GM18909 (cell line): Measurements from ENCODE around the gene PEAK3.

Source experiments
- ATAC-seq: cut with Tn5 transposase; IDR thresholded peaks from one replicate; pipeline ENCODE4 v1.9.1; 2021; ENCODE audit warnings: mild to moderate bottlenecking; ENCODE audit not compliant: unreplicated experiment, poor library complexity

The PEAK3 gene

GRCh38 chr19:2228157-2229030 is 53.6 kb downstream of the PEAK3 start:
- no peak for ATAC-seq

- no peak for ATAC-seq
Observed at GRCh38 chr19:2227415-2228156, 54.4 kb downstream of the PEAK3 start.

GRCh38 chr19:2226840-2227360 is 55.1 kb downstream of the PEAK3 start:
- no peak for ATAC-seq

DNA sequence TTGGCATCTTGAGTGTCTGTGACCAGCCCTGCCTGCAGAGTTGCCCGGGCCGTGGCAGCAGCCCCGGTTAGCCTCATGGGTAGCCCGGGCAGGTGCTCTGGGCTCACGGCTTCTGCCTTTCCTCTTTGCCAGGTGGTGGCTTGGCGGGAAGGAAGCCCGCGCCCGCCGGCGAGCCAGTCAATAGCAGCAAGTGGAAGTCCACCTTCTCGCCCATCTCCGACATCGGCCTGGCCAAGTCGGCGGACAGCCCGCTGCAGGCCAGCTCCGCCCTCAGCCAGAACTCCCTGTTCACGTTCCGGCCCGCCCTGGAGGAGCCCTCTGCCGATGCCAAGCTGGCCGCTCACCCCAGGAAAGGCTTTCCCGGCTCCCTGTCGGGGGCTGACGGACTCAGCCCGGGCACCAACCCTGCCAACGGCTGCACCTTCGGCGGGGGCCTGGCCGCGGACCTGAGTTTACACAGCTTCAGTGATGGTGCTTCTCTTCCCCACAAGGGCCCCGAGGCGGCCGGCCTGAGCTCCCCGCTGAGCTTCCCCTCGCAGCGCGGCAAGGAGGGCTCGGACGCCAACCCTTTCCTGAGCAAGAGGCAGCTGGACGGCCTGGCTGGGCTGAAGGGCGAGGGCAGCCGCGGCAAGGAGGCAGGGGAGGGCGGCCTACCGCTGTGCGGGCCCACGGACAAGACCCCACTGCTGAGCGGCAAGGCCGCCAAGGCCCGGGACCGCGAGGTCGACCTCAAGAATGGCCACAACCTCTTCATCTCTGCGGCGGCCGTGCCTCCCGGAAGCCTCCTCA is 55.7 kb downstream of the PEAK3 start:
- no peak for ATAC-seq

DNA sequence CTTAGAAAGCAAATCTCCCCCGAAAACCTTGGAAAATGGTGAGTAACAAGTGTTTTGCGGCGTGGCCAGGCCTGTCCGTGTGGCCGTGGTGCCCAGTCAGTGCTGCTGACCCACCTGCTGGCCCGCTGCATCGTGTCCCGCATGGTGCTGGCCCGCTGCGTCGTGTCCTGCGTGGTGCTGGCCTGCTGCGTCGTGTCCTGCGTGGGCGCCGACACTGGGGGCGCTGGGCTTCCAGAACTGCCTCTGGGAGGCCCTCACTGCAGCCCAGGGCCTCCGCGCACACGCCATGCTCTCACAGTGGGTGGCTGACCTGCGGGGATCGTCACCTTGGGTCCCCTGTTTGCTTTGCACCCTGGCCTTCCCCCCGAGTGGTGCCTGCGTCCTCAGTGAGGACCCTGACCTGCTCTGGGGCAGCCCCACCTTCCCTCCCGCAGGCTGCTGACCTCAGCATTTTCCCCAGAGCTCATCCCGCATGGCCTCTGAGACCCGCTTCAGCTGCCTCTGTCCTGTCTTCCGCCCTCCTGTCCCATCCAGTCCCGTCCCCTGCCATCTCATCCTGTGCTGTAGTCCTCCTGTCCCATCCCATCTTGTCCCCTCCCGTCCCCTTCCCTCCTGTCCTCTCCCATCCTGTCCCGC is 56.4 kb downstream of the PEAK3 start:
- no peak for ATAC-seq

- no peak for ATAC-seq
Observed at GRCh38 chr19:2224754-2225349, 57.1 kb downstream of the PEAK3 start.
